K562 (cell line): ENCODE results near the gene EXOSC1. TPM values are rescaled to one million over a fixed set of nuclear protein-coding genes. Genes with fewer than 3 reads are reported as not detected.
A peak's percentile ranks its signal among the peaks of the same experiment; 100 is the strongest.

Experiments used
- ATAC-seq: fragments of 200-7000 bp; cut with Tn5 transposase; 3 replicates; pipeline ENCODE4 v1.9.1; 2020; ENCODE audit warnings: moderate library complexity
- BruUV-seq: library from RNA; stranded (reverse); fragments of 400-500 nt; replicated peaks from 2 replicates; lab custom pipeline; 2021; lab: Mats Ljungman, UMichigan
- CTCF ChIA-PET: fragments of 300-600 bp; formaldehyde crosslinking; extraction: SDS; loops from one replicate; lab custom pipeline; 2021; ENCODE audit warnings: low intra/inter-chr PET ratio; lab: Yijun Ruan, JAX
- POLR2A ChIA-PET: fragments of 300-600, 350-650 bp; sonication (Branson Sonifier 250); formaldehyde crosslinking; extraction: SDS; loops from one replicate; lab custom pipeline; 2021; ENCODE audit warnings: antibody characterized with exemption, inconsistent platforms; lab: Yijun Ruan, JAX
- DNase-seq, 4 experiments: peaks; one replicate each; pipeline versions ENCODE4 v3.0.0 to v3.0.0-alpha.2; 2011 to 2018; ENCODE audit warnings: low spot score in 3 of 4, mixed read lengths in 3 of 4; ENCODE audit errors: extremely low read depth in 1 of 4
- FAIRE-seq: peaks from 2 replicates; lab custom pipeline; 2011; peaks lifted over from hg19 to GRCh38; lab: Jason Lieb, UNC
- H2AFZ ChIP-seq: 2 replicates; pipeline ENCODE4 v1.6.0; 2011; ENCODE audit warnings: low read depth, low read length, control low read depth, inconsistent platforms
- H3K27ac ChIP-seq: fragments of 200-600 bp; 3 replicates; pipeline ENCODE4 v1.8.0; 2011; ENCODE audit warnings: low read depth, mild to moderate bottlenecking, control low read depth, inconsistent platforms, low read length, moderate library complexity, mixed read lengths; ENCODE audit errors: extremely low read depth
- H3K27me3 ChIP-seq, 2 experiments: fragments of 300-600 bp in 1 of 2; 2 replicates in 1 of 2; 3 replicates in 1 of 2; pipeline versions ENCODE4 v1.6.0 to v1.8.0; 2011; ENCODE audit warnings: inconsistent platforms in 2 of 2, low read length in 2 of 2, mild to moderate bottlenecking in 1 of 2, mixed read lengths in 1 of 2, moderate library complexity in 1 of 2; ENCODE audit not compliant: control insufficient read depth in 2 of 2, insufficient read depth in 2 of 2
- H3K36me3 ChIP-seq: fragments of 300-600 bp; 3 replicates; pipeline ENCODE4 v1.8.0; 2011; ENCODE audit warnings: mild to moderate bottlenecking, low read length, inconsistent platforms; ENCODE audit not compliant: control insufficient read depth, insufficient read depth
- H3K4me1 ChIP-seq, 2 experiments: fragments of 200-600 bp in 1 of 2; replicated peaks in 1 of 2; 2 replicates in 1 of 2; 3 replicates in 1 of 2; pipeline versions ENCODE4 v1.5.1 to v1.8.0; 2011; ENCODE audit warnings: inconsistent platforms in 2 of 2, low read length in 2 of 2, mild to moderate bottlenecking in 1 of 2, mixed read lengths in 1 of 2, moderate library complexity in 1 of 2; ENCODE audit not compliant: control insufficient read depth in 2 of 2, insufficient read depth in 2 of 2
- H3K4me2 ChIP-seq: 2 replicates; pipeline ENCODE4 v1.6.1; 2011; ENCODE audit warnings: low read length, control low read depth, inconsistent platforms, mixed read lengths; ENCODE audit not compliant: insufficient read depth
- H3K4me3 ChIP-seq: fragments of 200-600 bp; sonication (generic), shearing (Covaris generic); 2 replicates; pipeline ENCODE4 v1.5.1; 2016; ENCODE audit warnings: control low read depth, inconsistent platforms
- H3K79me2 ChIP-seq: fragments of 200-600 bp; 3 replicates; pipeline ENCODE4 v1.8.0; 2011; ENCODE audit warnings: low read length, inconsistent platforms; ENCODE audit not compliant: control insufficient read depth, insufficient read depth
- H3K9ac ChIP-seq, 2 experiments: 2 replicates each; pipeline versions ENCODE4 v1.6.0 to v1.6.1; 2011; ENCODE audit warnings: low read depth in 2 of 2, low read length in 2 of 2, control low read depth in 1 of 2, inconsistent platforms in 1 of 2, mild to moderate bottlenecking in 1 of 2, mixed read lengths in 1 of 2; ENCODE audit not compliant: insufficient read depth in 1 of 2
- H3K9me1 ChIP-seq: one replicate; pipeline ENCODE4 v1.6.0; 2011; ENCODE audit warnings: inconsistent platforms, mild to moderate bottlenecking, low read length, moderate library complexity; ENCODE audit not compliant: control insufficient read depth, insufficient read depth
- H3K9me3 ChIP-seq: replicated peaks from 2 replicates; pipeline ENCODE4 v1.5.1; 2011; ENCODE audit warnings: low read depth, low read length, inconsistent platforms; ENCODE audit not compliant: control insufficient read depth, insufficient read depth
- H4K20me1 ChIP-seq: replicated peaks from 2 replicates; pipeline ENCODE4 v1.6.1; 2011; ENCODE audit warnings: low read length, inconsistent platforms, mixed read lengths; ENCODE audit not compliant: control insufficient read depth, insufficient read depth
- BRD9 ChIP-seq: fragments of 450-650 bp; IDR thresholded peaks from 2 replicates; pipeline ENCODE4 v1.6.1; 2018; ENCODE audit warnings: low read depth; ENCODE audit not compliant: partially characterized antibody
- CCAR2 ChIP-seq: fragments of 200-400 bp; formaldehyde crosslinking; IDR thresholded peaks from 2 replicates; pipeline ENCODE4 v1.6.1; 2017; ENCODE audit warnings: mild to moderate bottlenecking, low read depth, low read length
- DACH1 ChIP-seq: fragments of 450-650 bp; IDR thresholded peaks from 2 replicates; pipeline ENCODE4 v1.6.1; 2018; ENCODE audit not compliant: partially characterized antibody
- HDAC1 ChIP-seq, 2 experiments: fragments of 450-650 bp; IDR thresholded peaks; 2 replicates each; pipeline ENCODE4 v1.6.1; 2016 to 2017; ENCODE audit warnings: inconsistent platforms in 1 of 2, mild to moderate bottlenecking in 1 of 2, moderate library complexity in 1 of 2
- ILF3 ChIP-seq: fragments of 450-650 bp; IDR thresholded peaks from 2 replicates; pipeline ENCODE4 v1.6.1; 2018; ENCODE audit warnings: antibody characterized with exemption, mild to moderate bottlenecking, moderate library complexity, borderline replicate concordance
- JUND ChIP-seq, 2 experiments: IDR thresholded peaks; 2 replicates in 1 of 2; 3 replicates in 1 of 2; pipeline ENCODE4 v1.6.1; 2011; ENCODE audit warnings: borderline replicate concordance in 2 of 2, low read depth in 2 of 2, low read length in 2 of 2, improper control_type of control experiment in 1 of 2, missing biosample characterization in 1 of 2, missing genetic modification characterization in 1 of 2, missing genetic modification reagents in 1 of 2
- NR4A1 ChIP-seq, 2 experiments: fragments of 250-450 bp in 1 of 2; fragments of 450-650 bp in 1 of 2; sonication (Bioruptor Pico) in 1 of 2; IDR thresholded peaks; 2 replicates each; pipeline versions ENCODE4 v1.4.0 to v1.6.1; 2016 to 2020; ENCODE audit warnings: mild to moderate bottlenecking in 2 of 2, missing compliant biosample characterization in 1 of 2, missing genetic modification characterization in 1 of 2, moderate library complexity in 1 of 2
- PTTG1 ChIP-seq: fragments of 450-650 bp; IDR thresholded peaks from 2 replicates; pipeline ENCODE4 v1.6.1; 2016; ENCODE audit warnings: low read depth, mild to moderate bottlenecking, missing genetic modification characterization, missing compliant biosample characterization
- RBM22 ChIP-seq: fragments of 200-400 bp; formaldehyde crosslinking; IDR thresholded peaks from 2 replicates; pipeline ENCODE4 v1.6.1; 2018; ENCODE audit warnings: low read length, low read depth; ENCODE audit not compliant: poor library complexity, severe bottlenecking
- ZNF239 ChIP-seq: fragments of 250-450 bp; sonication (Bioruptor Pico); IDR thresholded peaks from 2 replicates; pipeline ENCODE4 v1.4.0; 2020; ENCODE audit warnings: mild to moderate bottlenecking
- ZNF507 ChIP-seq: conservative IDR thresholded peaks from 2 replicates; pipeline ENCODE4 v1.6.1; 2017; ENCODE audit warnings: missing genetic modification characterization, missing compliant biosample characterization
- WGBS: fragments of 100-300 bp; shearing (Covaris generic); methylation state at CpG from one replicate; pipeline ENCODE4 v1.1.6; 2016; ENCODE audit warnings: low coverage, mixed read lengths; ENCODE audit not compliant: insufficient coverage; ENCODE audit errors: missing lambda C conversion rate; 5-methylcytosine and 5-hydroxymethylcytosine counted together
- in situ Hi-C: fragments of 300-500 bp; cut with MboI; formaldehyde crosslinking; loops from 4 replicates; pipeline ENCODE4 v1.15.0; 2018; ENCODE audit warnings: inconsistent platforms, mixed read lengths
- intact Hi-C: fragments of 100-400 bp; cut with micrococcal nuclease; formaldehyde crosslinking; loops from 2 replicates; pipeline ENCODE4 v1.14.2; 2022
- polyA plus RNA-seq, 8 experiments: library from polyadenylated mRNA; depleted of rRNA in 4 of 8; stranded (reverse) in 5 of 8; unstranded in 3 of 8; fragments of >200 nt; fragmentation: Nextera tagmentation in 2 of 8; fragmentation: Illumina TruSeq in 1 of 8; extraction: Ambion mirVana in 2 of 8; extraction: Trizol in 1 of 8; gene quantifications; 2 replicates each; pipeline versions ENCODE4 v1.2.1 to v1.2.3, GENCODE V29; 2011 to 2014; ENCODE audit warnings: inconsistent platforms in 1 of 8, missing spikeins in 1 of 8
- total RNA-seq, 7 experiments: library from RNA; depleted of rRNA in 6 of 7; stranded (reverse); fragments of >200 nt in 6 of 7; fragmentation: Illumina TruSeq in 2 of 7; extraction: Trizol in 2 of 7; gene quantifications; 2 replicates each; pipeline versions ENCODE4 v1.2.1 to v1.2.3, GENCODE V29; 2011 to 2021; ENCODE audit warnings: low replicate concordance in 1 of 7
- TF ChIP-seq, protein P1 (sequence below): sonication (generic); IDR thresholded peaks from 2 replicates; pipeline ENCODE4 v1.6.1; 2016
- TF ChIP-seq, protein P2 (sequence below), 2 experiments: fragments of 450-650 bp; IDR thresholded peaks; 2 replicates each; pipeline ENCODE4 v1.6.1; 2018; ENCODE audit warnings: mild to moderate bottlenecking in 2 of 2, low read depth in 1 of 2; ENCODE audit not compliant: partially characterized antibody in 2 of 2
- TF ChIP-seq, protein P3 (sequence below): IDR thresholded peaks from 2 replicates; pipeline ENCODE4 v1.6.1; 2011; ENCODE audit not compliant: insufficient read length; ENCODE audit errors: extremely low read depth

EXOSC1 gene
- total and polyA plus RNA-seq, 9 of the 15 experiments (the other 6 are each of a cell fraction or from before 2014, with no cell fraction given), result 44.3 to 117 (median 67.0) TPM

- Histone ChIP-seq H3K4me2 (peak overlapping the region; percentile 85), H3K36me3 (peaks cover 25% of the 10 kb centered on the region; the same call in 2 of the 3 replicates), H3K27ac (peak overlapping the region; percentile 82), H3K9me3 (no peaks in the 10 kb centered on the region), H3K9ac (peak overlapping the region; percentile 83 to 93), H4K20me1 (no peaks in the 10 kb centered on the region), H3K79me2 (peaks cover 23% of the 10 kb centered on the region), H3K4me1 (no peaks in the 10 kb centered on the region; a peak in 1 of 5 replicates), H3K9me1 (no peaks in the 10 kb centered on the region), H3K4me3 (peak overlapping the region; percentile 83), H2AFZ (peak overlapping the region; percentile 71), H3K27me3 (no peaks in the 10 kb centered on the region)
- no TSS peak for BruUV-seq
- peak; percentile 93 for FAIRE-seq
- intact Hi-C loops, result no loop called here
- in situ Hi-C loops, result no loop called here
- ChIA-PET POLR2A (interaction anchor here (0.6 to 2.0 kb wide), 6 partner anchors 12 to 132 kb away, joined by 3 to 8 read pairs (median 6); no protein-coding TSS in a partner anchor), CTCF (interaction anchor here (0.5 kb wide), 1 partner anchor 148 kb away, joined by 4 read pairs; no protein-coding TSS in a partner anchor)
- WGBS, result 7% methylated on average over 16 of the region's 21 CpGs
- DNase-seq, result peak; percentile 43 to 76 (median 53)
- peak; percentile 85 for ATAC-seq
- TF ChIP-seq CCAR2, result no peak
- TF ChIP-seq ZNF239 (CRISPR knock-in tag), result no peak
- no peak for TF ChIP-seq NR4A1 (CRISPR knock-in tag; IDR thresholded peaks at IDR 0.05)
- no peak for TF ChIP-seq NR4A1 (tag; IDR thresholded peaks at IDR 0.05)
- no peak for TF ChIP-seq RBM22
- no peak for TF ChIP-seq PTTG1 (tag)
- TF ChIP-seq, protein P1, sequence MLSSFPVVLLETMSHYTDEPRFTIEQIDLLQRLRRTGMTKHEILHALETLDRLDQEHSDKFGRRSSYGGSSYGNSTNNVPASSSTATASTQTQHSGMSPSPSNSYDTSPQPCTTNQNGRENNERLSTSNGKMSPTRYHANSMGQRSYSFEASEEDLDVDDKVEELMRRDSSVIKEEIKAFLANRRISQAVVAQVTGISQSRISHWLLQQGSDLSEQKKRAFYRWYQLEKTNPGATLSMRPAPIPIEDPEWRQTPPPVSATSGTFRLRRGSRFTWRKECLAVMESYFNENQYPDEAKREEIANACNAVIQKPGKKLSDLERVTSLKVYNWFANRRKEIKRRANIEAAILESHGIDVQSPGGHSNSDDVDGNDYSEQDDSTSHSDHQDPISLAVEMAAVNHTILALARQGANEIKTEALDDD, result no peak
- TF ChIP-seq ZNF507 (tag), result no peak
- no peak for TF ChIP-seq ILF3
- TF ChIP-seq, protein P2, sequence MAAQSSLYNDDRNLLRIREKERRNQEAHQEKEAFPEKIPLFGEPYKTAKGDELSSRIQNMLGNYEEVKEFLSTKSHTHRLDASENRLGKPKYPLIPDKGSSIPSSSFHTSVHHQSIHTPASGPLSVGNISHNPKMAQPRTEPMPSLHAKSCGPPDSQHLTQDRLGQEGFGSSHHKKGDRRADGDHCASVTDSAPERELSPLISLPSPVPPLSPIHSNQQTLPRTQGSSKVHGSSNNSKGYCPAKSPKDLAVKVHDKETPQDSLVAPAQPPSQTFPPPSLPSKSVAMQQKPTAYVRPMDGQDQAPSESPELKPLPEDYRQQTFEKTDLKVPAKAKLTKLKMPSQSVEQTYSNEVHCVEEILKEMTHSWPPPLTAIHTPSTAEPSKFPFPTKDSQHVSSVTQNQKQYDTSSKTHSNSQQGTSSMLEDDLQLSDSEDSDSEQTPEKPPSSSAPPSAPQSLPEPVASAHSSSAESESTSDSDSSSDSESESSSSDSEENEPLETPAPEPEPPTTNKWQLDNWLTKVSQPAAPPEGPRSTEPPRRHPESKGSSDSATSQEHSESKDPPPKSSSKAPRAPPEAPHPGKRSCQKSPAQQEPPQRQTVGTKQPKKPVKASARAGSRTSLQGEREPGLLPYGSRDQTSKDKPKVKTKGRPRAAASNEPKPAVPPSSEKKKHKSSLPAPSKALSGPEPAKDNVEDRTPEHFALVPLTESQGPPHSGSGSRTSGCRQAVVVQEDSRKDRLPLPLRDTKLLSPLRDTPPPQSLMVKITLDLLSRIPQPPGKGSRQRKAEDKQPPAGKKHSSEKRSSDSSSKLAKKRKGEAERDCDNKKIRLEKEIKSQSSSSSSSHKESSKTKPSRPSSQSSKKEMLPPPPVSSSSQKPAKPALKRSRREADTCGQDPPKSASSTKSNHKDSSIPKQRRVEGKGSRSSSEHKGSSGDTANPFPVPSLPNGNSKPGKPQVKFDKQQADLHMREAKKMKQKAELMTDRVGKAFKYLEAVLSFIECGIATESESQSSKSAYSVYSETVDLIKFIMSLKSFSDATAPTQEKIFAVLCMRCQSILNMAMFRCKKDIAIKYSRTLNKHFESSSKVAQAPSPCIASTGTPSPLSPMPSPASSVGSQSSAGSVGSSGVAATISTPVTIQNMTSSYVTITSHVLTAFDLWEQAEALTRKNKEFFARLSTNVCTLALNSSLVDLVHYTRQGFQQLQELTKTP (IDR thresholded peaks at IDR 0.05; ENCODE audit: low read depth in 1 of 2, partially characterized antibody in 2 of 2), result no peak
- no peak for TF ChIP-seq BRD9
- TF ChIP-seq, protein P3, sequence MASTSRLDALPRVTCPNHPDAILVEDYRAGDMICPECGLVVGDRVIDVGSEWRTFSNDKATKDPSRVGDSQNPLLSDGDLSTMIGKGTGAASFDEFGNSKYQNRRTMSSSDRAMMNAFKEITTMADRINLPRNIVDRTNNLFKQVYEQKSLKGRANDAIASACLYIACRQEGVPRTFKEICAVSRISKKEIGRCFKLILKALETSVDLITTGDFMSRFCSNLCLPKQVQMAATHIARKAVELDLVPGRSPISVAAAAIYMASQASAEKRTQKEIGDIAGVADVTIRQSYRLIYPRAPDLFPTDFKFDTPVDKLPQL, result no peak
- peak; percentile 88 for TF ChIP-seq DACH1
- TF ChIP-seq JUND (IDR thresholded peaks at IDR 0.05; ENCODE audit: borderline replicate concordance, low read depth, low read length), result peak; percentile 77; the same call in 1 of the 2 replicates
- peak; percentile 83; the same call in 2 of the 3 replicates for TF ChIP-seq JUND (tag; IDR thresholded peaks at IDR 0.05; ENCODE audit: borderline replicate concordance, low read depth, low read length)
- TF ChIP-seq HDAC1 (IDR thresholded peaks at IDR 0.05), result peak in 1 of 2 experiments; percentile 75; a peak in 2 of 4 replicates
Observed at GRCh38 chr10:97399843-97400545, 45.8 kb downstream of the EXOSC1 start.
